GM19239 (cell line): ENCODE measurements around the gene SEC61A1.

ENCODE experiments used
- DNase-seq: peaks from one replicate; pipeline ENCODE4 v3.0.0; 2011; ENCODE audit warnings: low spot score; ENCODE audit not compliant: insufficient read length
- FAIRE-seq: peaks from 2 replicates; lab custom pipeline; 2011; peaks lifted over from hg19 to GRCh38; lab: Jason Lieb, UNC

Gene SEC61A1

DNA sequence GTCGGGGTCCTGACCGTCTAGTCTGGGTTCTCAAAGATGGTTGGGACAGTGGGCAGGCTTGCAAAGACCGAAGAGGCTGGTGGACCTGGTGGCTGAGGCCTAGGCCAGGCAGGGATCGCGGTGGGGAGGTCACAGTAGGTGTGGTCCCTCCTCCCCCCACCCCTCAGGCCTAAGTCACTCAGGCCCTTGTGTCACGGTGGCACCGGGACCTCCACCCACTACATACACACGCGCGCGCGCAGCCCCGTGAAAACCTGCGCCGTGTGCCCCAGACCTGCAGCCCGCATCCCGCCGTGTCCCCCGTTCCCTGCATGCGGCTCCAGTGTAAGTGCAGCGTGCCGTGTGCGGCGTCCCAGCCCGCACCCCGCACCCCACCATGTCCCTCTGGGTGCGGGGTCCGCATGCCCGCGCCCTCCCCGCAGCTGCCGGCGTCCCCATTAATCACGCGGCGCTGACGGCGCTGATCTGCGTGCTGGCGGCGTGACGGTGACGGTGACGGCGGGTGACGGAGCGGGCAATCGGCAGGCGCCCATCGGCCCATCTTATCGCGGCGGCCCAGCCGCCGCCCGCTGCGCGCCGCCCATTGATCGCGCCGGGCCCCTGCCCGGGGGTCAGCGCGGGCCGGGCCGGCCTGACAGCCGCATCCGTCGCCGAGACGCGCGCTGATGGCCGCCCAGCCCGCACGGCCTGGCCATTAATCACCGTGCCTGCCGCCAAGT is 24.4 kb downstream of the SEC61A1 start:
- FAIRE-seq (no peak), DNase-seq (no peak)

- DNase-seq (no peak), FAIRE-seq (no peak)
Measured at GRCh38 chr3:128077202-128077624, 25.0 kb downstream of the SEC61A1 start.

DNA sequence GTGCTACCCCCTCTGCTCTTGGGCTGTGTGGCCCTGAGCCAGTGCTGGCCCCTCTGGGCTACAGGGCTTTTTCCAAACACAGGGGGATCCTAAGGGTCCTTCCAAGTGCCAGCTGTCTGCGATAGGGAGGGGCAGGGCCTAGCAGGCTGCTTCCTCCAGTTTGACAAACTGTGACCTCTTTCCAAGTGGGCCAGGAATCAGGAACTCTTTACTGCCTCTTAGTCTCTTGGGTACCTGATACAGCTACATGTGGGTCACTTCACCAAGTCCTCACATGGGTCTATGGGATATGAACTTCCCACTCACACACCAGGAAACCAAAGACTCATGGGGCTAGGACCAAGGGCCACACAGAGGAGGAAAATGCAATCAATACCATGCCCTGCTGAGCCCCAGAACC is 25.4 kb downstream of the SEC61A1 start:
- no peak for DNase-seq
- FAIRE-seq = no peak

- DNase-seq (no peak), FAIRE-seq (no peak)
Measured at GRCh38 chr3:128078322-128078721, 26.1 kb downstream of the SEC61A1 start.

DNA sequence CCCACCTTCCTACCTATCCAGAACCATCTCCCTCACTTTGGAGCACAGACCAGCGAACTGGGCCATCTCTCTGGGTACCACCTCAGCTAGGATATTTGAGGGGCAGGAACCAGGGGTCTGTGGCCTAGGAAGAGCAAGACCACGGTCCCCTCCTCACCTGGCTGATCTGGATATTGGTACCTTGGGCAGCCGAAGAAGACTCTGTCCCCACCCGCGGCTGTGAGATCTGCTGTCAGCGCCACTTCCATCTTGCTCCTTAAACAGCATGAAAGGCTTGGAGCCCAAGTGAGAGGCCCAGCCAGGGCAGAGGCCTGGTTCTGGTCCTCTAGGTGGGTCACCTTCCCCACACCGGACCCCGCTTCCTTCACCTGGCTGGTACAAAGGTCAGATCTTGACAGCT is 26.6 kb downstream of the SEC61A1 start:
- DNase-seq = no peak
- FAIRE-seq = no peak

DNA sequence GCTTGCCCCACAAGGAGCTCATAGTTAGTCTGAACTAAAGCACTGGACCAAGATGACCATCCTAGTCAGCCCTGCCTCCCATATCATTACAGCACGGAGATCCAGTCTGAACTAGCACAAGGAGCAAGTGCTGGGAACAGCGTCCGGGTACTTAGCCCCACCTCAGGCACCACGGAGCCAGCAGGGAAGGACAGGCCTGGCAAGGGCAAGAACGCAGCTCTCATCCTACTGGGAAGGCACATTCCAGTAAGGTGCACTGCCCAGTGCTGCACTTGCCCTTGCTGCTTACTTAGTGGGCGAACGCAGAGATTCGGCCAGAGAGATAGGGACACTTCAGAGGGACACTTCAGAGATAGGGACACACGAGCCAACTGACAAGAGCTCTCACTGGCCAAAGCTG is 27.6 kb downstream of the SEC61A1 start:
- no peak for FAIRE-seq
- no peak for DNase-seq

- FAIRE-seq (no peak), DNase-seq (no peak)
Measured at GRCh38 chr3:128080323-128081080, 28.3 kb downstream of the SEC61A1 start.

DNA sequence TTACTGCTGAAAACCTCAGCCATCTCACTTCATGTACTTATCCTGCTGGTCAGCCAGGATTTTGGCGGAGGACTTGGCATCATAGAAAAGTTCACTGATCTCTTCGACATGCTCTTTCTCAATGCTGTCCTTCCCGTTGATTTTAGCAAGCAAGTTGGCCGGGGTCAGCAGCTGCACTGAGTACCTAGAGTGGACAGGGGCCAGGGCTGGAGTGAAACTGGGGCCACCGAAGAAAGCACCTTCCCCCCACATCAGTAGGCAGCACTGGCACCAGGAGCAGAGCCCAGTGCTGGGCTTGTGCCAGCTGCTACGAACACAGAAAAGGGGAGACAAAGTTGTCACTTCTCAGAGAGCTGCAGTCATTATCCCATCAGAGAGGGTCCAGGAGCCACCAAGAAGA is 29.0 kb downstream of the SEC61A1 start:
- FAIRE-seq = no peak
- DNase-seq = no peak

GRCh38 chr3:128081846-128082245 is 29.6 kb downstream of the SEC61A1 start:
- no peak for FAIRE-seq

GRCh38 chr3:128082546-128082945 is 30.3 kb downstream of the SEC61A1 start:
- FAIRE-seq (no peak), DNase-seq (no peak)

More at GRCh38 chr3:128081846-128082245, 29.6 kb downstream of the SEC61A1 start:
- no peak for DNase-seq

DNA sequence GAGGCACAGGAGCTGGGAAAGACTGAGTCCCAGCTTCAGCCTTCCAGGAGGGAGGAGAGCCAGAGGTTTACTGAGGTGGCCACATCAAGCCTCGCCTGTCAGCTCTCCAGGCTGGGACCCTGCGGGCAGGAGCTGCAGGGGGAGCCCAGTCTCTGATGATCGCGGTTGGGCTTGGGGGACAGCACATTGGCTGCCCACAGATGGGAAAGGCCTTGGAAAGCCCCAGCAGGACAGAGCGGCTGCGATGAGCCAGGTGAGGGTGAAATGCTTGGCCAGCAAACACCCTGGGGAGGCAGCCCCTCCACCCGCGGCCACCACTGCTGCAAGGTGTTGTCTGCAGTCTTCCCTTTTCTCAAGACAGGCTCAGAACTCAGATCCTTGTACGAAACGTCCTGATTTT is 31.2 kb downstream of the SEC61A1 start:
- no peak for DNase-seq
- FAIRE-seq = no peak

DNA sequence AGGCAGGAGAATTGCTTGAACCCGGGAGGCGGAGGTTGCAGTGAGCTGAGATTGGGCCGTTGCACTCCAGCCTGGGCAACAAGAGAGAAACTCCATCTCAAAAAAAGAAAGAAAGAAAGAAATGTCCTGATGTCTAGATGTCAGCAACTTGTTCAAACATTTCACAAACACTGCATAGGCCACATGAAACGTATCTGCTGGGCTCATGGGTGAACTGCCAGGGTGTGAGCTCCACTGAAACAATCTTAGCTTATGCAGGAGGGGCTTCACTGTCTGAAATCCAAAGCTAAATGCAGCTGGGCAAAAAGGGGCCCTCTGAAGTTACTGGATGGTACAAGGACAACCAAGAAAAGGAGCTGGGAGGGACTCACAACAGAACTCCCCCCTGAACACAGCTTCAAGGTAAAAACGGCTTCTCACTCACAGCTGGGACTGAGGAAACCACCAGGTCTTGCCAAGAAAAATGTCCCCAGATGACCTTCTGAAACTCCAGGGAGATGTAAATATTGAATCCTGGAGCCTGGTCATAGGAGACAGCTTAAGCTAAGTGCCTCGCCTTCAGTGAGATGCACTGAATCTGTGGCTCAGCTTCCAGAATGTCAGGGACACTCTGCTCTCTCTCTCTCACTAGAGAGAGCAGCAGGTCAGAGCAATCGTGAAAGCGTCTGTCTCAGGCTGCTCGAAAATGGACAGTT is 31.9 kb downstream of the SEC61A1 start:
- FAIRE-seq = no peak
- DNase-seq = no peak

DNA sequence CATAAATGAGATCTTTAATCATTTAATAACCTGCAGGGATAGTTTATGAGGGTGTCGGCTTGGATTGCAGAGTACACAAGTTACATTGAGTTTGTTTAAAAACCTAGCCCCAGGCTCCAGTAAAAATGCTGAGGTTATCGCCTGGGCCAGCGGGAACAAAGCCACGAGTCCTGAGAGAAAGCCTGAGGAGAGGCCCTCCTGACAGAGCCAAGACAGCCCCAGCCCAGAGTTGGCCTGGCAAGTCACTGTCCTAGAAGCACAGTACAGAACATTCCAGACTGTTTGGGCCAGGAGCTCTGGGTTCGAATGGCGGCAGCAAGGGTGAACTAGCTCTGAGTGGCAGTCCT is 32.4 kb downstream of the SEC61A1 start:
- FAIRE-seq = no peak
- no peak for DNase-seq

GRCh38 chr3:128089135-128089534 is 36.9 kb downstream of the SEC61A1 start:
- DNase-seq (no peak), FAIRE-seq (no peak)

DNA sequence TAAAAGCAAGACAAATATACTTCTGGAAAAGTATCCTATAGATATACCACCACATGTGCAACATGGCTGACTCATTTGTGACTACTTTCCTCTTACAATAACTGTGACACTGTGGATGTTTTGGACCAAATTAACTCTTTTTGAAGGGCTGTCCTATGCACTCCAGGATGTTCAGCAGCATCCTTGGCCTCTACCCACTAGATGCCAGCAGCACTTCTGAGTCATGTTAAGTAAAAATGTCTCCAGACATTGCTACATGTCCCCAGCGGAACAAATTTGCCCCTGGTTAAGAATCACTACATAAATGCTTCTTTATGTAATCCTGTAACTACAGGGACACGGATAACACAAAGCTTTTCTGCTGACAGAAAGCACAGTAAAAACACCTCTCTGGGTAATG is 39.3 kb downstream of the SEC61A1 start:
- no peak for FAIRE-seq
- no peak for DNase-seq

GRCh38 chr3:128094295-128095151 is 42.3 kb downstream of the SEC61A1 start:
- DNase-seq = no peak
- FAIRE-seq = no peak

- peak; percentile 63 for DNase-seq
Measured at GRCh38 chr3:128095222-128095703, 43.0 kb downstream of the SEC61A1 start.

GRCh38 chr3:128098234-128098633 is 46.0 kb downstream of the SEC61A1 start:
- no peak for DNase-seq
- FAIRE-seq = no peak

More at GRCh38 chr3:128095222-128095703, 43.0 kb downstream of the SEC61A1 start:
- peak; percentile 86 for FAIRE-seq

DNA sequence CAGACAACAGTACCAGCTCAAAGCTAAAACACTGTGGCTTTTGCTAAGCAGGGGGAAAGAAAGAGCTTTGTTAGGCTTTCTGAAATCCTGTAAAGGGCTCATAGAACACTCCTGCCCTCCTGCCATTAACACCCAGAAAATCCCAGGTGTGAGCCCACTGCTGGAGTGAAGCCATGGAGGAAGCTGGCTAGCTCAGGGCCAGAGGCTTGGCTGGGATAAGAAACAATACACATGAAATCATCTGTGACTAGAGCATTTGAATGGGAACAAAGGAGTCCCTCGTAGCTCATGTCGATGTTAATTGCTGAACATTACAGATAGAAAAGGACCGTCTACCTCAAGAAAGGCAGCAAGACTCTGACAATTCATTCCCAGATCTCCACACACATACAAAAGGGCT is 47.9 kb downstream of the SEC61A1 start:
- FAIRE-seq (no peak), DNase-seq (no peak)

DNA sequence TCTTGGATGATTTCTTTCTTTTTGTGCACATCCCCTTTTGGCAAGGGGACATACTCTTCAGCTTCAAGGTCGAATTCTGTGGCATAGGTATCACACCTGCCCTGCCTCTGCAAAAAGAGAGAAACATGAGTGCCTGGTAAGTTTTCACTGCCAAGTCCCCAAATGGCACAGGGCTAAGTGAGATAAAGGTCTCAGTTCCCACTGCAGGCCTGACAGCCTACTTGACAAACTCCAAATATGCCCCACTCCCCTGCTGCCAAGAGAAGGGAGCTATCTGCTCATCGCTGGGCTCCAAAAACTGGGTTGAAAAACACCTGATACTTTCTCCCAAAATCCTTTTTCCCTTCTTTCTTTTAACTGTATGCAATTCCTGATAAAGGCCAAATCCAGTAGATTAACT is 48.4 kb downstream of the SEC61A1 start:
- FAIRE-seq = no peak
- no peak for DNase-seq
